Thoracic aorta (tissue), 2 donors: Measurements from ENCODE around the gene STMN3. TPM values are rescaled to one million over a fixed set of nuclear protein-coding genes. Genes with fewer than 3 reads are reported as not detected.
A peak's percentile ranks its signal among the peaks of the same experiment; 100 is the strongest.

ENCODE experiments used
- ATAC-seq: fragments of 150-250 bp; one replicate; pipeline ENCODE4 v1.8.0; 2017; ENCODE audit warnings: low read depth; ENCODE audit not compliant: insufficient number of reproducible peaks, low FRiP score
- DNase-seq: peaks from one replicate; pipeline ENCODE4 v3.0.0-alpha.2; 2020; ENCODE audit warnings: low spot score
- H3K27ac ChIP-seq, 2 donors: fragments of 200-600 bp; sonication (generic); 1 replicate in 1 of 2; 2 replicates in 1 of 2; pipeline ENCODE4 v1.5.1; 2016; ENCODE audit warnings: mild to moderate bottlenecking in 2 of 2, moderate library complexity in 2 of 2
- H3K27me3 ChIP-seq: fragments of 200-600 bp; sonication (generic); replicated peaks from 2 replicates; pipeline ENCODE4 v1.6.0; 2016; ENCODE audit warnings: mild to moderate bottlenecking; ENCODE audit not compliant: insufficient read depth
- H3K36me3 ChIP-seq: fragments of 200-600 bp; sonication (generic); one replicate; pipeline ENCODE4 v1.5.1; 2016
- H3K4me1 ChIP-seq, 2 donors: fragments of 200-600 bp; sonication (generic); 1 replicate in 1 of 2; 2 replicates in 1 of 2; pipeline versions ENCODE4 v1.5.1 to v1.6.0; 2016; ENCODE audit warnings: low read depth in 2 of 2, mild to moderate bottlenecking in 1 of 2; ENCODE audit not compliant: control insufficient read depth in 1 of 2
- H3K4me3 ChIP-seq: fragments of 200-600 bp; sonication (generic); 2 replicates; pipeline ENCODE4 v1.5.1; 2016; ENCODE audit warnings: mild to moderate bottlenecking
- H3K9me3 ChIP-seq: fragments of 200-600 bp; sonication (generic); 2 replicates; pipeline ENCODE4 v1.5.1; 2016
- CTCF ChIP-seq: fragments of 200-600 bp; sonication (generic); IDR thresholded peaks from one replicate; pipeline ENCODE4 v1.5.1; 2019; ENCODE audit warnings: antibody characterized with exemption
- total RNA-seq, 2 donors: library from RNA; depleted of rRNA; stranded (reverse); fragments of >200 nt; gene quantifications; one replicate each; pipeline versions ENCODE4 v1.1.0 to v1.2.3, GENCODE V29; 2016

STMN3 gene
- total RNA-seq, 2 donors from 2014 or later: 14.4 to 17.8 TPM

DNA sequence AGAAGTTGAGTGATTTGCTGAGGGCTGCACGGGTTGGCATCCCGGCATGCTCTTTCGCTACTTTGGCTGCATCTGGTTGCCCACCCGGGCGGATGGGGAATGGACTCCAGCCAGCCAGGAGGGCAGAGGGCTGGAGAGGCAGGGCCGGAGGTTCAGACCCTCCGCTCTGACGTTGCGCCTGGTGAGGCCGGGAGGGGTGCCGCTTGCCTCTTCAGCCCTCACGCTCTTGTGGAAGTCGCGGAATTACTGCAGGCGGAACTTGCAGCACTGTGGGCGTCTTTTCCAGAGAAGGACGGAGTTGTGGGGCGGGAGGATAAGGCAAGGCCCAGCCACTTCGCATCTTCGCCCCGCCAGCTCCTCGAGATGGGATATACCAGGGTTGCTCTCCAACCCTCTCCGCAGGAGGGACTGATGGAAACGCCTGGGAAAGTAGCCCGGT is 5.5 kb upstream of the STMN3 start:
- peak overlapping the region; percentile 79 to 84 for H3K27ac ChIP-seq
- peak overlapping the region; percentile 88 for H3K4me3 ChIP-seq
- ATAC-seq (no peak), DNase-seq (no peak)
- H3K4me1 ChIP-seq: peaks cover 13 to 28% of the 10 kb centered on the region in 2 donors
- no peaks in the 10 kb centered on the region for H3K9me3 ChIP-seq
- H3K27me3 ChIP-seq: no peaks in the 10 kb centered on the region
- peaks cover 18% of the 10 kb centered on the region for H3K36me3 ChIP-seq
- no peak for TF ChIP-seq CTCF

DNA sequence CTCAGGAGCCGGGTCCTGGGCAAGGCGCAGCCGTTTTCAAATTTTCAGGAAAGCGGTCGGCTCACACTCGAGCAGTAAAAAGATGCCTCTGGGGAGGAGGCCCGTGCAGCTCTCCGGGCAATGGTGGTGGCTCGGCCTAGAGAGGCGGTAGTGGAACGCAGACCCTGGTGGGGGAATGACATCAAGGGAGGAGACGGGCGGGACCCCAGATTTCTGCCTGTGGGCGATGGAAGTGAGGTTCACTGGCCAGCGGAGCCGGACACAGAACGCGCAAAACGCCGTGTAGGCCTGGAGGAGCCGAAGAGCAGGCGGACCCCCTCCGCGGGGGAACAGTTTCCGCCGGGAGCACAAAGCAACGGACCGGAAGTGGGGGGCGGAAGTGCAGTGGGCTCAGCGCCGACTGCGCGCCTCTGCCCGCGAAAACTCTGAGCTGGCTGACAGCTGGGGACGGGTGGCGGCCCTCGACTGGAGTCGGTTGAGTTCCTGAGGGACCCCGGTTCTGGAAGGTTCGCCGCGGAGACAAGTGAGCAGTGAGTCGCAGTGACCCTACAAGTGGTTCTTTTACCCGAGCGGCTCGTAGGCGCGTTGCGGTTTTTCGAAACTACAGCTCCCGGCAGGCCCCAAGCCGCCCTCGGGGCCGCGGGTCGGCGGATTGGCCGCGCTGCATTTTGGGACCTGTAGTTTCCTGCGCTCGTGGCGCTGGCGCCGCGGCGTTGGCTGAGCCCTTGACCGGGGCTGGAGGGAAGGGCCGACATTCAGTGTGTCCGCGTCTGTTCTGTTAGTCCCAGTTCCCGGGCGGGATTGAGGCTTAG is 4.9 kb upstream of the STMN3 start, which contains the start of gene RTEL1:
Gene RTEL1, plus strand, starts transcription at position 376 of the 812 bp plus-strand sequence. CDS start 1,091 bp downstream, outside the sequence.
- H3K9me3 ChIP-seq: no peaks in the 10 kb centered on the region
- peaks cover 15 to 31% of the 10 kb centered on the region in 2 donors for H3K4me1 ChIP-seq
- H3K27me3 ChIP-seq: no peaks in the 10 kb centered on the region
- ATAC-seq (peak; percentile 81), DNase-seq (peak; percentile 60)
- H3K4me3 ChIP-seq: peak within 1 kb of the TSS; percentile 88
- H3K36me3 ChIP-seq: peaks cover 18% of the 10 kb centered on the region
- H3K27ac ChIP-seq: peak within 1 kb of the TSS; percentile 79 to 84
- TF ChIP-seq CTCF: no peak

DNA sequence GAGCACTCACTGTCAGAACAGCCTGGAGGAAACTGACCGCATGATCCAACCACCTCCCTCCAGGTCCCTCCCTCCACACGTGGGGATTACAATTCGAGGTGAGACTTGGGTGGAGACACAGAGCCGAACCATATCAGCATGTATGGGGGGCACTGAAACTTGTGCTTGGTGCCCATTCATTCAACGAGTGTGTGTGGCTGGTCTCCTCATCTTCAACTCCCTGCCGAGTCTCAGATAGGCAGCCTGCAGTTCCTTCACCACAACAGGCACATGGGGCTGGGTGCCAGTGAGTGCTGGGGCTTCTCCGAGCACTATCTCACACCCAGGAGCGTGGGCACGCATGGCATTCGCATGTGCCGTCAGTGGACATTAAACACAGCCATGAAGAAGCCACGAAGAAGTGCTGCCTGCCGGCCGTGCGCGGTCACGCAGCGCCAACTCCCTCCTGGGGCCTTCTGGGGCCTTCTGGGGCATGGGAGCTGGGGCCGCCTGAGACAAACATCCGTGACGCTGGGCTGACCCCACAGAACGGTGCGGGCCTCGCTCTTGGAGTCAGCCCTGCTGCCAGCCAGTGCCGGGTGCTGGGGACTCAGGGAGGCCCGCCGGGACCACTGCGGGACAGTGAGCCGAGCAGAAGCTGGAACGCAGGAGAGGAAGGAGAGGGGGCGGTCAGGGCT is 4.2 kb upstream of the STMN3 start:
- no peak for TF ChIP-seq CTCF
- Histone ChIP-seq H3K36me3 (peaks cover 12% of the 10 kb centered on the region), H3K9me3 (no peaks in the 10 kb centered on the region), H3K27me3 (no peaks in the 10 kb centered on the region), H3K4me1 (peaks cover 19 to 38% of the 10 kb centered on the region in 2 donors), H3K27ac (peak overlapping the region; percentile 79 to 84), H3K4me3 (peak overlapping the region; percentile 88)
- no peak for DNase-seq
- no peak for ATAC-seq

DNA sequence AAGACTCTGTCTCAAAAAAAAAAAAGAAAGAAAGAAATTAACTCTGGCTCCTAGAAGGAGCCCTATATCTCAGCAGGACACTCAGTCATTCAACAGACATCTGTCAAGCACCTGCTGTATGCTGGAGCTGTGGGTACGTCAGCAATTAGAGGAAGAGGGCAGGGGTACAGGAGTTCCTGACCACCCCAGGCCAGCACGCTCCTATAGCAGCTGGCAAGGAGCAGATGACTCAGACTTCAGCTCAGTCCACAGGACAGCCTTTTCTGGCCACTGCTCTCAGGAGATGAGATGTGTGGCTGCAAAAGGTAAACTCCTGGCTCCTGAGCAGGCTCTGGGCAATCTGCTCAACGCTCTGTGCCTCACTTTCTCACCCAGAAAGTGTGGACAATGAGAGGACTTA is 3.2 kb upstream of the STMN3 start:
- Histone ChIP-seq H3K4me1 (peaks cover 22 to 47% of the 10 kb centered on the region in 2 donors), H3K9me3 (no peaks in the 10 kb centered on the region), H3K27me3 (no peaks in the 10 kb centered on the region), H3K4me3 (no peak overlapping the region), H3K36me3 (peaks cover 5% of the 10 kb centered on the region), H3K27ac (no peak overlapping the region)
- no peak for ATAC-seq
- DNase-seq: no peak
- TF ChIP-seq CTCF: no peak

GRCh38 chr20:63655249-63655648 is 2.0 kb upstream of the STMN3 start:
- Histone ChIP-seq H3K36me3 (no peaks in the 10 kb centered on the region), H3K27me3 (no peaks in the 10 kb centered on the region), H3K27ac (no peak overlapping the region), H3K4me1 (peaks cover 22 to 50% of the 10 kb centered on the region in 2 donors), H3K4me3 (no peak overlapping the region), H3K9me3 (no peaks in the 10 kb centered on the region)
- DNase-seq: no peak
- no peak for ATAC-seq
- TF ChIP-seq CTCF: no peak
